ENCODE measurements around the gene TUBB6.

The TUBB6 gene

DNA sequence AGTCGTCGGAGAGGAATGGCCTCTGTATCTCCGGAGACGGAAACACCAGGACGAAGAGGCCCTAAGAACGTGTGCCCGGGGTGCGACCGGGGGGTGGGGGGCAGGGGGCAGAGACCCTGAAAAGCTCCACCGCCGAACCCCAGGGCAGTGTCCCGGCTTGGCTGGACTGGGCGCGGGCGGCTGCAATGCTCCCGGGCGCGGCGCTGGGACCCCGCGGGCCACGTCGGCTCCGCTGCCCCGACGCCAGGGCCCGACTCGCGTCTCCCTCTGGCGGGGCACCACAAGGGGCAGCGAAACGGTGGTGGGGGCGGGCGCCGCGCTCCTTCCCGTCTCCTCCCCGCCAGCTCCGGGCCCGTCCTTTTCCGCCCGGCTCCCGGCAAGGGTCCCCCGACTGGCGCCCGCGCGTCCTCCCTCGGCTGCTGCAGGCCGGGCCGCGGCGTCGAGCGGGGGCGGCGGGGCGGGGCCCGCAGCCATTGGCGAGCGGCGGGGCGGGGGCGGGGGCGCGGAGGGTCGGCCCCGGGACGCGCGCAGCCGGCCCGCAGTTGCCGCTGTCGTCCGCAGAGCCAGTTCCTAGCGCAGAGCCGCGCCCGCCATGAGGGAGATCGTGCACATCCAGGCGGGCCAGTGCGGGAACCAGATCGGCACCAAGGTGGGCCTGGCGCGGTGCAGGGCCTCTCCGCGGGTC lies at the start of gene TUBB6:
TSS of gene TUBB6 (plus strand) at position 541 of the 685 bp plus-strand sequence. CDS start at position 593, 52 bp downstream.
- peak; percentile 16 for DNase-seq

DNA sequence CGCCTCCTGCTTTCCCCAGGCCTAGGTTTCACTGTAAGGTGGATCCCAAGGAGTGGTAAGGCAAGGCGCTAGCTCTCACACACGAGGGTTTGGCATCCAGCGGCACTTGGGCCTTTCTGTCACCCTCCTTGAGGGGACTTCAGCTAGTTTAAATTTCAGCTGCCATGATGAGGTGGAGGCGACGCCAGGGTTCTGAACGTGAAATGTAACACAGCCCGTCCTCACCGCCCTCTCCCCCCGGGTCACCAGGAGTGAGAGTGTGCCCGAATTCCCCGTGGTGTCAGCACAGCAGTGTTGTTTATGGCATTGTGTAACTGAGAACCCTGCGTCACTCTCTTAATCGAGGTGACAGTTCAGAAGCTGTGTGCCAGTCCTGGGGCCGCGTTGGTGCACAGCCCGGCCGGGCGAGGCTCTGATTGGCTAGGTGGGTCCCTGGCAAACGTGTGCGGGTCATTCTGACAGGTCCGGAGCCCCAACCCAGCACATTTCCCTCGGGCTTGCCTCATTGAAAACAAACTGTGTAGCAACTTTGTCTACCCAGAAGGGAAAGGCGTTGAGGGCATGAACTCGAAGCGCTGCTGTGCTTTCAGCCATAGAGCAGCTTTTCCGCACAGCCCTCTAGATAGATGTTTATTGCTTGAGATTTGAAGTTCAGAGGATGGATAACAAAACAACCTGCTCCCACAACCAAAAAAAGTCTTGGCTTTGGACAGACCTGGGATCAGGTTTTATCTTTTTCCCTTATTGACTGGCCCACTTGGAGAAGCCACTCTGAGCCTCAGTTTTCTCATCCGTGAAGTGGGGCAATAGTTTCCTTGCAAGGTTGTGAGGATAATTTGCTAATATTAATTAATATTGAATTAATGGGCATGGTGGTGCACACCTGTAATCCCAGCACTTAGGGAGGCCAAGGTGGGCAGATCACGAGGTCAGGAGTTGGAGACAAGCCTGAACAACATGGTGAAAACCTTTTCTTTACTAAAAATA lies 49.0 kb upstream of the TUBB6 start:
- no peak for DNase-seq

DNA sequence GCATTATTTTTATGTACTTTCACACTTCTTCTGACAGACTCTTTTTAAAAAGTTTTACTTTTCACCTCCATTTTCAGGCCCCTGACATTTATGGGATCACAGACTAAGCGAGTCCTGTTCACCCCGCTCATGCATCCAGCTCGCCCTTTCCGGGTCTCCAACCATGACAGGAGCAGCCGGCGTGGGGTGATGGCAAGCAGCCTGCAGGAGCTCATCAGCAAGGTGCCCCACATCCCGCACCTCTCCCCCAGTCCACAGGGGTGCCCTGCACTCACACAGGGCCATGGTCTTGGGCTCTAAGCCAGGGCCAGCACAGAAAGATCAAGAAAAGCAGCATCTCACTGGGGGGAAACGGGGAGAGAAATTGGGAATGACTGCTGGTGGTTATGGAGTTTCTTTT lies 45.3 kb upstream of the TUBB6 start:
- no peak for DNase-seq

GRCh38 chr18:12264864-12265263 lies 43.2 kb upstream of the TUBB6 start:
- DNase-seq = no peak

DNA sequence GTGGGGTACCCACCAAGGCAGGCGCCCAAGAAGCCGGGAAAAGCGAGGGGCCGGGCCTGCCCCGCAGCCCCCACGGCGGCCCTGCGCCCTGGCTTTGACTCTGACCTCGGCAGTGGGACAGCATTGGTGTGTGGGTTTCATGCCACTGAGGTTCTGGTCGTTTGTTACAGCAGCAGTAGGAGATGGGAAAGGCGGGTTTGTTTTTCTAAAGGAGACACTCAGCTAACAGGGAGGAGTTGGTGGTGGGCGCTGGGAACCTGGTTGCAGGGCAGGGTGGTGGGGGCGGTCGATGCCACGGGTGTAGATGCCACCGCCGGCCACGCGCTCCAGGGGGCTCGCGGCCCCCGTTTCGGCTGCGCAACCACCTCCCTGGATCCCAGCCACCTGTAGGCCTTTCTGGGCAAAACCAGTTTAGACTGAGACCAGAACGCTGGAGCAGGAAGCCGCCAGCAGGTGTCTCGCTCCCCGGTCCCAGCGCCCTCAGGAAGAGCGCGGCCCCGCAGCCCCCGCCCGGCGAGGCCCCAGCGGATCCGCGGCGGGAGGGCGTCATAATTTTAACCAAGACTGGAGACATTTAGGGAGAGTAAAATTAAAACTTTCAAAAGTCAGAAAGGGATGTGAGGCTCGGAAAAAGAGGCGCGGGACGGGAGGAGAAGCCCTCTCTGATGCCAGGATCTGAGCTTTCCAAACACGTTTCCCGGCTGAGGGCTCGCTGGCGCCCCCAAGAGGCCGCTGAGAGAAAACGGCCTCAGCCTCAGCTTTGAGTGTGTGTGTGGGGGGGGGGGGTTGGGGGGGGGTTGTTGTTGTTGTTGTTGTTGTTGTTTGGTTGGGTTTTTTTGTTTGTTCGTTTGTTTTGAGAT lies 36.4 kb upstream of the TUBB6 start:
- DNase-seq = peak; percentile 64

DNA sequence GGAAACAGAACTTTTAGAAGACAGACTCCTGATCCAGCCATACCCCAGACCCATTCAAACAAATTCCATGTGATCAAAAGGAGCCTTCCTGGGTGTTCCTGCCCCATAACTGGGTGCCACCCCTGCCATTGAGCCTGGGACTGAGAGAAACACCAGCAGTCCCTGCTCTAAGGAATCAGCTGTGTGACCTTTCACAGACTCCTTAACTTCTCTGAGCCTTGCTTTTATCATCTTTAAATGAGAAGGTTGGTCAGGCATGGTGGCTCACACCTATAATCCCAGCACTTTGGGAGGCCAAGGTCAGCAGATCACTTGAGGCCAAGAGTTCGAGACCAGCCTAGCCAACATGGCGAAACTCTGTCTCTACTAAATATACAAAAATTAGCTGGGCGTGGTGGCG lies 33.2 kb upstream of the TUBB6 start:
- DNase-seq = no peak

- DNase-seq = no peak
Measured at GRCh38 chr18:12276736-12277554, 31.1 kb upstream of the TUBB6 start.

- DNase-seq = no peak
Measured at GRCh38 chr18:12278215-12278671, 29.8 kb upstream of the TUBB6 start.

- no peak for DNase-seq
Measured at GRCh38 chr18:12278741-12279682, 29.0 kb upstream of the TUBB6 start.

GRCh38 chr18:12279781-12280531 lies 28.1 kb upstream of the TUBB6 start:
- no peak for DNase-seq

- DNase-seq = no peak
Measured at GRCh38 chr18:12281861-12282260, 26.2 kb upstream of the TUBB6 start.

GRCh38 chr18:12282442-12283039 lies 25.5 kb upstream of the TUBB6 start:
- DNase-seq = no peak

GRCh38 chr18:12283256-12283655 lies 24.8 kb upstream of the TUBB6 start:
- DNase-seq = no peak

- no peak for DNase-seq
Measured at GRCh38 chr18:12283666-12284065, 24.4 kb upstream of the TUBB6 start.

DNA sequence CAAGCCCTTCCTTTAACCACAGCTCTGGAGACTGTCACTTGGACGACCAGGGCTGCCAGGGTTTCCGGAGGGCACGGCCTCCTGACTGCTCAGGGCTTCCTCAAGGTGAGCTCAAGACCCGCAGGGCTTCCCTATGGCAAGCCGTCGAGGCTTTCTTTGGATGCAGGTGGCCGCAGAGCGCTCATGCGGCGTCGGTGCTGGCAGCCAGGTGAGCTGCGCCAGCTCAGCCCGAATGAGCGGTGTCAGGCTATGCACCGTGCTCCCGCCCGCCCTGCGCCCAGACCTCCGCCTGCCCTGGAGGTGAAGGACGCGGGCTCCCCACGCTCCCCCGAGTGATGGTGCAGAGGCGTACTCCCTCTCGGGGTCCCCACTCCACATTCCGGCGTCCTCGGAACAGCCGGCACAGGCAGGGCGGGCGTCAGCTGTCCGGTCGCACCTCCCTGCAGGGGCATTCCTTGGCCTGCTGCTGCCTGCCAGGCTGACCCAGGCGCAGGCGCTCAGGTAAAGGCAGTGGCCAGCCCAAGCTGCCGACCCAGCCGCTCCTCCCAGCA lies 20.8 kb upstream of the TUBB6 start:
- no peak for DNase-seq

DNA sequence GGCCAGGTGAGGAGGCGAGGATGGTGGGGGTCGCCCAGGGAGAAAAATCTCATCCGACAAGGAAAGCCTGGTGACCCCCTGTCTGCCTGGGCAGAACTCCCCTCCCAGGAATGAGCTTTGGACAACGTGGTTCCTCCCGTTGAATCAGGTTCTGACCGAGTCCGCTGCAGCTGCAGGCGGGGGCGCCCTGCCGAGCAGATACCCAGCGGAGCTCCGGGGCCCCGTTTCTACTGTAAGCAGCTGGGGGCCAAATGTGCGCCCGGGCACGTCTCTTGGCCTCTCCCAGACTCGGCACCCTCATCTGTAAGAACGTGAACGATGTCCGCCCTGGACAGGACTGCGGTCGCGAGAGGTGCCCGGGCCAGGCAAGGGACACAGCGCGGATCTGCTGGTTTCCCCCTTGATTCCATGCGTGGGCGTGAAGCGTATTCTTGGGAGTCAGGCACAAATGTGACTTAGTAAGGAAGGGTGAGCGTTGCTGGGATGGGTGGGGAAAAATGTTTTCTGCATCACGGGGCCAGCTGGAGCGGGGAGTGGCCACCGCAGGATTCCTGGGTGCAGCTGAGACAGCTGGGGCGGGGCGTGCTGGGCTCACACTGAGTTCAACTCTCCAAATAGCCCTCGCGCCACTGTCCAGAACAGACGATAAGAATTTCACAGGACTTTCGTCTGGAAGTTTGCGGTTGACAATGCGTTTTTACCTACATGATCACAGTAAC lies 20.2 kb upstream of the TUBB6 start:
- no peak for DNase-seq

GRCh38 chr18:12288403-12288755 lies 19.7 kb upstream of the TUBB6 start:
- DNase-seq = no peak

GRCh38 chr18:12290086-12290485 lies 18.0 kb upstream of the TUBB6 start:
- no peak for DNase-seq

- DNase-seq = no peak
Measured at GRCh38 chr18:12291161-12291560, 16.9 kb upstream of the TUBB6 start.
